ENCODE results near the gene GUSB. TPM values are rescaled to one million over a fixed set of nuclear protein-coding genes. Genes with fewer than 3 reads are reported as not detected.
"Not testable (repeated sequence)": the region's sequence is repeated elsewhere in the genome, so short reads cannot be mapped to it uniquely, and the experiment has no call there.

Gene GUSB
- 26.6 TPM for polyA plus RNA-seq (2013, experiment 1 of 2)
- polyA plus RNA-seq (2013, experiment 2 of 2), result 26.9 TPM

DNA sequence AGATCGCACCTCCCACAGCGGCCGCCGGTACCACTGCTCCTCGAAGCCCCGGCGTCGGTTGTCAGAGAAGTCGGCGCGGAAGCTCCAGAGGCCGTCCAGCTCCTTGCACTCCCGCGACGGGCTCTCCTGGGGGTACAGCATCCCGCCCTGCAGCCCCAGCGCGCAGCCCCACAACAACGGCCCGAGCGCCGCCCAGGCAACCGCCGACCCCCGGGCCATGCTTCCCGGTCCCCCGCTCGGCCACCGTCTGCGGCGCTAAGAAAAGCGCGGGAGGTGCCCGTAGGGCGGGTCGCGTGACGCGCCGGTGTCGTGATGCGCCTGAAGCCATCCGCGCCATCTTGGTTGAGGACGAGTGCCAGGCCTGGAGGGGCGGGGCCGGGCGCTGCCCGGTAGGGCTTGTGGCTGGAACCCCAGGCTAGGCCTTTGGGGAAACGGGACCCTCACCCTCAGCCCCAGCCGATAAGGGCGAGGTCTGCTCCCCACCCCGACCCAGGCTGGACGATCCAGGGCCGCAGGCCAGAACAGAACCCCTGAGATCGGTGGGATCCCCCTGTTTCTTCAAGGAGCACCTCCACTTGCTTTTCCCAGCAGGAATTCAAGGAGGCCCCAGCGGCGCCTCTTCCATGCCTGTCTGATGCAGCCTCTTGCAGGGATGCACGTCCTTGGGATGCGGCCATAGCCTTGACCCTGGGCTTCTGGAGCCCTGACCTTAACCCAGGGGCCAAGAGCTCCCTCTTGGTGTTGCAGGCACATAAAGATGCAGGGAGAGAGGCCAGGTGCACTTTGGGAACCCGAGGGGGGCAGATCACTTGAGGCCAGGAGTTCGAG, at the start of gene GUSB:
Gene GUSB, minus strand, starts transcription at position 249 of the 828 bp plus-strand sequence. Its CDS starts 30 bp downstream, at position 219.
- peaks cover 18% of the 10 kb centered on the region for H3K79me1 ChIP-seq (replicated peaks; ENCODE audit: low read length, poor library complexity, severe bottlenecking)
- no peaks in the 10 kb centered on the region for H3K27me3 ChIP-seq (ENCODE audit: control insufficient read depth in 1 of 2, insufficient read depth in 1 of 2, low read length in 2 of 2)
- peak within 1 kb of the TSS; percentile 44 for H4K91ac ChIP-seq (ENCODE audit: low read length)
- no peaks in the 10 kb centered on the region for H3K9me3 ChIP-seq (ENCODE audit: control insufficient read depth, low read length)
- no peak within 1 kb of the TSS for H2BK12ac ChIP-seq (ENCODE audit: low read length in 2 of 2)
- H3K18ac ChIP-seq (ENCODE audit: low read depth in 1 of 2, low read length in 2 of 2), result peak within 1 kb of the TSS; percentile 73 to 77
- peak within 1 kb of the TSS; percentile 83 to 87 for H3K4me3 ChIP-seq (ENCODE audit: insufficient read depth in 1 of 2, low read depth in 1 of 2, low read length in 2 of 2)
- peak; percentile 83 for DNase-seq
- WGBS, result 10% methylated on average over 62 of the region's 62 CpGs
- peak within 1 kb of the TSS; percentile 45 for H2BK120ac ChIP-seq (ENCODE audit: low read depth, low read length)
- peak within 1 kb of the TSS; percentile 94 for H3K9ac ChIP-seq (ENCODE audit: low read length)
- no peak within 1 kb of the TSS for H2AK5ac ChIP-seq (ENCODE audit: low read length, severe bottlenecking)
- H3K14ac ChIP-seq (ENCODE audit: low read length in 2 of 2), result peak within 1 kb of the TSS; percentile 45 to 61
- peak within 1 kb of the TSS; percentile 15 for H3K27ac ChIP-seq (ENCODE audit: low read length, poor library complexity, severe bottlenecking)
- peak within 1 kb of the TSS; percentile 60 to 83 for H3K4ac ChIP-seq (ENCODE audit: low read depth in 1 of 2, low read length in 2 of 2)
- peaks cover 6 to 20% of the 10 kb centered on the region in 2 experiments for H3K36me3 ChIP-seq (ENCODE audit: control insufficient read depth in 1 of 2, insufficient read depth in 2 of 2, low read depth in 1 of 2, low read length in 2 of 2)
- peak within 1 kb of the TSS; percentile 85 for H2AFZ ChIP-seq (ENCODE audit: low read depth, low read length)
- H4K8ac ChIP-seq (ENCODE audit: low read length), result peak within 1 kb of the TSS; percentile 92
- peak within 1 kb of the TSS; percentile 91 for H3K4me2 ChIP-seq (ENCODE audit: low read length, poor library complexity, severe bottlenecking)
- peaks cover 18% of the 10 kb centered on the region for H3K4me1 ChIP-seq (ENCODE audit: control insufficient read depth, insufficient read depth, low read depth, low read length)
- no peak within 1 kb of the TSS for H2BK5ac ChIP-seq (ENCODE audit: low read depth, low read length, poor library complexity, severe bottlenecking)
- H2BK15ac ChIP-seq (ENCODE audit: low read depth, poor library complexity, severe bottlenecking), result peak within 1 kb of the TSS; percentile 48
- no peak within 1 kb of the TSS for H3K23ac ChIP-seq (ENCODE audit: low read length in 2 of 2)

DNA sequence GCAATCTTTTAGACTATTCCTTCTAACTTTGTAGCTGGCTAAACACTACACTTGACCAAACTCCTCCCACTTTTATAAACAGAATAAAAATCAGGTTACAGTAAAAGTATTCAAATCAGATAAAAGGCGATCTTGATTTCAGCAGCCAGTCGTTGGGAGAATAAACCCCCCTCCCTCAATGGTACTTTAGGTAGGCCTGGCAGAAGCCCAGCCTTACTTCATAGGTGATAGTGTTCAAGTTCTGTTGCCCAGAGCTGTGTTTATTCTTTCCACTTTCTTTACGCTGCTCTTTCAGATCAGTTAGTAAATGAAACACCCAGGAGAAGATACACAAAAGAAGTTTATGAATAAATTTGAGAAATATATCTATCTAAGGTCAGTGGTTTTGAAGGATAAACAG, 46.3 kb upstream of the GUSB start:
- H3K79me1 ChIP-seq (replicated peaks; ENCODE audit: low read length, poor library complexity, severe bottlenecking); H3K36me3 ChIP-seq (ENCODE audit: control insufficient read depth in 1 of 2, insufficient read depth in 2 of 2, low read depth in 1 of 2, low read length in 2 of 2); H3K9ac ChIP-seq (ENCODE audit: low read length); DNase-seq; H3K27me3 ChIP-seq (ENCODE audit: control insufficient read depth in 1 of 2, insufficient read depth in 1 of 2, low read length in 2 of 2); H3K27ac ChIP-seq (ENCODE audit: low read length, poor library complexity, severe bottlenecking); H4K91ac ChIP-seq (ENCODE audit: low read length); H2BK15ac ChIP-seq (ENCODE audit: low read depth, poor library complexity, severe bottlenecking); H3K4me2 ChIP-seq (ENCODE audit: low read length, poor library complexity, severe bottlenecking); H2BK12ac ChIP-seq (ENCODE audit: low read length in 2 of 2); H2AK5ac ChIP-seq (ENCODE audit: low read length, severe bottlenecking); H2BK5ac ChIP-seq (ENCODE audit: low read depth, low read length, poor library complexity, severe bottlenecking); H3K4me1 ChIP-seq (ENCODE audit: control insufficient read depth, insufficient read depth, low read depth, low read length); H3K9me3 ChIP-seq (ENCODE audit: control insufficient read depth, low read length); H3K14ac ChIP-seq (ENCODE audit: low read length in 2 of 2); H2BK120ac ChIP-seq (ENCODE audit: low read depth, low read length); H3K4ac ChIP-seq (ENCODE audit: low read depth in 1 of 2, low read length in 2 of 2); H3K18ac ChIP-seq (ENCODE audit: low read depth in 1 of 2, low read length in 2 of 2); H4K8ac ChIP-seq (ENCODE audit: low read length); H3K23ac ChIP-seq (ENCODE audit: low read length in 2 of 2); H3K4me3 ChIP-seq (ENCODE audit: insufficient read depth in 1 of 2, low read depth in 1 of 2, low read length in 2 of 2): not testable (repeated sequence)
- peak overlapping the region; percentile 1 for H2AFZ ChIP-seq (ENCODE audit: low read depth, low read length)
- 58% methylated on average over 2 of the region's 3 CpGs for WGBS

DNA sequence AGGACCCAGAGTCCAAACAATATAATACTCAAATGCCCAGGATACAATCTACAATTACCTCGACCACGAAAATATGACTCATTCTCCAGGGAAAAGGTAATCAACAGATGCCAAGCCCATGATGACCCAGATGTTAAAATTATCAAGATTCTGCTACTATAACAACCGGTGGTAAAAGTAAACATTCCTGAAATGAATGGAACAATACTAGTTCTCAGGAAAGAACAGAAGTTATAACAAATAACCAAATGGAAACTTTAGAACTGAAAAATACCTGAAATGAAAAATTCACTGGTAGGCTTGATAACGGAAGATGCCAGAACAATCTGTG, 34.1 kb upstream of the GUSB start:
- 49% methylated on average over 3 of the region's 4 CpGs for WGBS
- no peaks in the 10 kb centered on the region for H3K9me3 ChIP-seq (ENCODE audit: control insufficient read depth, low read length)

DNA sequence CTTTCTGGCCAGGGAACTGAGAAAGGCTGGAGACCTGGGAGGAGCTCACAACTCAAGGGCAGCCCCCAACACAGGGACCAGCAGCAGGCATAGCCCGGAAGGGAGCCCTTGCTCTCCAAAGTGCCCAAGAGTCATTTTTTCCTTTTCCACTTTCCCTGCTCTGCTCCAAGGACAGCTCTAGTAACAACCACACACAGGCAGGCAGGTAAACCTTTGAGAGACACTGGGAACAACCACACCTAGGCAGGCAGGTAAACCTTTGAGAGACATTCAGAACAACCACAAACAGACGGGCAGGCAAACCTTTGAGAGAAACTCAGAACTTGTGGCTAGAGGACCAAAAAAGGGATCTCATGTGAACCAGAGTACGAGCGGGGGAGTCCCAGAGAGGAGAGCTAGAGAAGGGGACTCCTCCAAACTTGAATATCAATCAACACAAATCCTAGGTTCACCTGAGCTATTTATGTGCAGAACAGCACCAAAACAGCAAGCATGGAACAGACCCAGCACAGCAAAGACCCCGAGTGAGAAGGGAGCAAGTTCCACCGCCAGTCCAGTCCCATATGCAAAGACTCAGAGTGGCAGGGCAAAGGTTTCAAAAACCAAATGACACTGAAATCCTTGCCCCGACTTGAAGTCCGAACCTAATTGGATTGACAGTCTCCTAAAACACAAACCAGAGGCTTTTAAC, 33.6 kb upstream of the GUSB start:
- DNase-seq, result no peak
- no peak overlapping the region for H2AFZ ChIP-seq (ENCODE audit: low read depth, low read length)
- H3K9me3 ChIP-seq (ENCODE audit: control insufficient read depth, low read length), result no peaks in the 10 kb centered on the region
- H3K9ac ChIP-seq (ENCODE audit: low read length), result peak overlapping the region; percentile 5
- H3K14ac ChIP-seq (ENCODE audit: low read length in 2 of 2), result no peak overlapping the region
- no peak overlapping the region for H2BK12ac ChIP-seq (ENCODE audit: low read length in 2 of 2)
- no peak overlapping the region for H3K4me3 ChIP-seq (ENCODE audit: insufficient read depth in 1 of 2, low read depth in 1 of 2, low read length in 2 of 2)
- no peak overlapping the region for H3K4ac ChIP-seq (ENCODE audit: low read depth in 1 of 2, low read length in 2 of 2)
- H3K36me3 ChIP-seq (ENCODE audit: control insufficient read depth in 1 of 2, insufficient read depth in 2 of 2, low read depth in 1 of 2, low read length in 2 of 2), result no peaks in the 10 kb centered on the region
- no peak overlapping the region for H4K91ac ChIP-seq (ENCODE audit: low read length)
- H3K27ac ChIP-seq (ENCODE audit: low read length, poor library complexity, severe bottlenecking), result no peak overlapping the region
- peaks cover 1% of the 10 kb centered on the region for H3K4me1 ChIP-seq (ENCODE audit: control insufficient read depth, insufficient read depth, low read depth, low read length)
- H2AK5ac ChIP-seq (ENCODE audit: low read length, severe bottlenecking), result no peak overlapping the region
- no peaks in the 10 kb centered on the region for H3K79me1 ChIP-seq (replicated peaks; ENCODE audit: low read length, poor library complexity, severe bottlenecking)
- H3K27me3 ChIP-seq (ENCODE audit: control insufficient read depth in 1 of 2, insufficient read depth in 1 of 2, low read length in 2 of 2), result no peaks in the 10 kb centered on the region
- no peak overlapping the region for H2BK5ac ChIP-seq (ENCODE audit: low read depth, low read length, poor library complexity, severe bottlenecking)
- 88% methylated on average over 8 of the region's 8 CpGs for WGBS
- H4K8ac ChIP-seq (ENCODE audit: low read length), result no peak overlapping the region
- H3K4me2 ChIP-seq (ENCODE audit: low read length, poor library complexity, severe bottlenecking), result no peak overlapping the region
- no peak overlapping the region for H2BK120ac ChIP-seq (ENCODE audit: low read depth, low read length)
- no peak overlapping the region for H3K23ac ChIP-seq (ENCODE audit: low read length in 2 of 2)
- no peak overlapping the region for H3K18ac ChIP-seq (ENCODE audit: low read depth in 1 of 2, low read length in 2 of 2)
- H2BK15ac ChIP-seq (ENCODE audit: low read depth, poor library complexity, severe bottlenecking), result no peak overlapping the region

More for the DNA sequence above, 34.1 kb upstream of the GUSB start:
- Histone ChIP-seq H4K8ac (ENCODE audit: low read length) (no peak overlapping the region), H3K4ac (ENCODE audit: low read depth in 1 of 2, low read length in 2 of 2) (no peak overlapping the region), H4K91ac (ENCODE audit: low read length) (no peak overlapping the region), H3K27ac (ENCODE audit: low read length, poor library complexity, severe bottlenecking) (no peak overlapping the region), H3K14ac (ENCODE audit: low read length in 2 of 2) (no peak overlapping the region), H3K4me1 (ENCODE audit: control insufficient read depth, insufficient read depth, low read depth, low read length) (peaks cover 1% of the 10 kb centered on the region), H2BK120ac (ENCODE audit: low read depth, low read length) (no peak overlapping the region), H2BK15ac (ENCODE audit: low read depth, poor library complexity, severe bottlenecking) (no peak overlapping the region), H2BK5ac (ENCODE audit: low read depth, low read length, poor library complexity, severe bottlenecking) (no peak overlapping the region), H3K23ac (ENCODE audit: low read length in 2 of 2) (no peak overlapping the region), H3K79me1 (replicated peaks; ENCODE audit: low read length, poor library complexity, severe bottlenecking) (no peaks in the 10 kb centered on the region), H3K4me2 (ENCODE audit: low read length, poor library complexity, severe bottlenecking) (no peak overlapping the region), H3K9ac (ENCODE audit: low read length) (peak overlapping the region; percentile 44), H3K36me3 (ENCODE audit: control insufficient read depth in 1 of 2, insufficient read depth in 2 of 2, low read depth in 1 of 2, low read length in 2 of 2) (no peaks in the 10 kb centered on the region), H3K18ac (ENCODE audit: low read depth in 1 of 2, low read length in 2 of 2) (no peak overlapping the region), H2BK12ac (ENCODE audit: low read length in 2 of 2) (no peak overlapping the region), H2AK5ac (ENCODE audit: low read length, severe bottlenecking) (no peak overlapping the region), H3K27me3 (ENCODE audit: control insufficient read depth in 1 of 2, insufficient read depth in 1 of 2, low read length in 2 of 2) (no peaks in the 10 kb centered on the region), H2AFZ (ENCODE audit: low read depth, low read length) (no peak overlapping the region), H3K4me3 (ENCODE audit: insufficient read depth in 1 of 2, low read depth in 1 of 2, low read length in 2 of 2) (no peak overlapping the region)
- DNase-seq, result peak; percentile 18

All from mesenchymal stem cell (in vitro differentiated cells and primary cell).